ENCODE results near the gene IL18RAP. TPM values are rescaled to one million over a fixed set of nuclear protein-coding genes. Genes with fewer than 3 reads are reported as not detected.

IL18RAP gene
- total RNA-seq, 1 donor from 2014 or later: not detected

- no peak overlapping the region for H3K27ac Mint-ChIP-seq (ENCODE audit: unreplicated experiment)
Observed at GRCh38 chr2:102498414-102498813, 75.5 kb downstream of the IL18RAP start.

GRCh38 chr2:102499558-102499957 lies 76.6 kb downstream of the IL18RAP start:
- no peak overlapping the region for H3K4me3 Mint-ChIP-seq (ENCODE audit: unreplicated experiment)
- DNase-seq (ENCODE audit: low spot score): no peak
- no peaks in the 10 kb centered on the region for H3K36me3 Mint-ChIP-seq (ENCODE audit: low read depth)
- peaks cover 8% of the 10 kb centered on the region for H3K9me3 Mint-ChIP-seq (ENCODE audit: low read depth)
- no peak overlapping the region for H3K27ac Mint-ChIP-seq (ENCODE audit: unreplicated experiment)
- TF ChIP-seq CTCF (IDR thresholded peaks at IDR 0.05): no peak
- H3K27me3 Mint-ChIP-seq (ENCODE audit: low read depth): peaks cover 15% of the 10 kb centered on the region
- no peaks in the 10 kb centered on the region for H3K4me1 Mint-ChIP-seq (ENCODE audit: low read depth)

More at GRCh38 chr2:102498414-102498813, 75.5 kb downstream of the IL18RAP start:
- no peak for TF ChIP-seq CTCF (IDR thresholded peaks at IDR 0.05)
- H3K36me3 Mint-ChIP-seq (ENCODE audit: low read depth): no peaks in the 10 kb centered on the region
- no peaks in the 10 kb centered on the region for H3K4me1 Mint-ChIP-seq (ENCODE audit: low read depth)
- no peak for DNase-seq (ENCODE audit: low spot score)
- H3K4me3 Mint-ChIP-seq (ENCODE audit: unreplicated experiment): no peak overlapping the region
- peaks cover 12% of the 10 kb centered on the region for H3K9me3 Mint-ChIP-seq (ENCODE audit: low read depth)
- H3K27me3 Mint-ChIP-seq (ENCODE audit: low read depth): peaks cover 13% of the 10 kb centered on the region

Small RNA genes within 50 kb of the gene (microRNA-seq; reads per million reads assigned to microRNA genes)
- not detected for gene MIR4772 (ENCODE audit: borderline number of aligned reads)

Other genes starting within 250 kb of the IL18RAP start
- 0.07 to 0.46 TPM in 2 of 3 replicates, not detected in the other for gene IL1RL2, start 236.1 kb upstream of the IL18RAP start, total RNA-seq
- gene IL1RL1, start 111.6 kb upstream of the IL18RAP start, total RNA-seq: not detected in 3 replicates
- gene IL18R1, start 67.4 kb upstream of the IL18RAP start, total RNA-seq: 0.37 to 1.1 TPM (median 0.49 TPM) in 3 replicates
- gene SLC9A4, start 50.1 kb downstream of the IL18RAP start, total RNA-seq: not detected in 3 replicates
- not detected in 3 replicates for gene SLC9A2, start 196.4 kb downstream of the IL18RAP start, total RNA-seq

Data from chondrocyte (in vitro differentiated cells).